ENCODE data around the gene SUSD4. TPM values are rescaled to one million over a fixed set of nuclear protein-coding genes. Genes with fewer than 3 reads are reported as not detected.
A peak's percentile ranks its signal among the peaks of the same experiment; 100 is the strongest.

Gene SUSD4
- total RNA-seq, 1 experiment from 2014 or later, result 0.48 TPM

DNA sequence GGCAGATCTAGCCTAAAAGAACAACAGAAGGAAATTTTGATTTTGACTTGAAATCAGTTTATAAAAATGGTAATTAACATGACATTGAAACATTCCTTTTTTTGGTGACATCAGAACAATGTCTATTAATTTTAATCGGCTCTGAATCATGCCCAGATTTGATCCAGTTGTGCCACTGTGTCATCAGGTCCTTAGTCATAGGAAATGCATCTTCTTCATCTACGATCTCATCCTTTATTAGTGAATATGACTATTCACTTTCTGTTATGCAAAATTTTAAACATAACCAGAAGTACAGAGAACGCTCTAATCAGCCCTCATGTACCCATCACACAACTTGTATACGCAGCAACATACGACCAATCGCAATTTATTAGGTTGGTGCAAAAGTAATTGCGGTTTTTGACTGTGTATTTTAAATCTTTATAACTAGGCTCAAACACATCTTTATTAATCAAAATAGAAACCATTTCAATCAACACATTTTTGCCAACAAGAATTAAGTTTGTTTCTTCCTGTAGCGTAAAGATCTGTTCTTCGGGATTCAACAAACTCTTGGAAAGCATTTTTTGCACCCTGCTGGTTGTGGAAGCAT is 180.6 kb downstream of the SUSD4 start:
- DNase-seq (ENCODE audit: low read depth), result no peak

DNA sequence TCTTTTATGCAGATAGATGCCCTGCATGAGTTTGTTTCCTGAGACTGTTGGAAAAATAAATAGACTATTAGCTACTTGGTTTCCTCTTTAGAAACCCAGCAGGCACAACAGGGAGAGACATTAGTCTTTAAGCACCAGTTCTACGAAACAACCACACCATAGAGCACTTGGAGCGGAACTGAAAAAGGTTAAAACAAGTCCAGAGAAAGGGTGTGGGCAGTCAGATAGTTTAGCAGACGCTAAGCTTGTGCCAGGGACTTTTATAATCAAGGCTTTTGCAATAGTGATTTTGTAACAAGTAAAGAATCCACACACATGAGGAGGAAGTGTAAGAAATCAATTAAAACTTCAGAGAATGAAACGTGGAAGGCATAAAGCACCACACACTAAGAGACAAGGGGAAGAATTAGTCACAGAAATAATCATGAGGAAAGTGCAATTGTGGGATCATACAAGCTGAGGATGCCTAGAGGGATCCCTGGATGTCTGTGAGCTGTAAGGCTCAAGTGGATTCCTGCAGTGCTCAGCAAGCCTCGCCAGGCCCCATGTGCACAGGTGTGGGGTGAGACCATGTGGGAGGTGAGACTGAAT is 183.2 kb downstream of the SUSD4 start:
- no peak for DNase-seq (ENCODE audit: low read depth)

DNA sequence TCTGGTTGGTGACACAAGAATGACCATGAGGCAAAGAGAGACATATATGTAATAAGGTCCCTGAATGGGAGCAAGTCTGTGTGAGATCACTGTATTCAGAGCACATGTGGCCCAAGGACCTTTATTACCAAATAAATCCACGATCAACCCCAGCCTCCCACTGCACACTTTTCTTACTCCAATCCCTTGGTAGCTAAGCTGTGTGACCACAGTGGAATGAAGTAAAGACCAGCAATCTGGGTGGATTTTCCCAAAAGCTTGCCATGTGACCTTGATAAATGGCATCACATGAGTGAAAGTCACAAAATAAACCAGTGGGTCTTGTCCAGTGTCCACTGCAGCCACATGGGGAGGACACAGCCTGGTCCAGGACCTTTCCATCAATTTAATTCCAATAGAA is 184.2 kb downstream of the SUSD4 start:
- DNase-seq (ENCODE audit: low read depth), result no peak

DNA sequence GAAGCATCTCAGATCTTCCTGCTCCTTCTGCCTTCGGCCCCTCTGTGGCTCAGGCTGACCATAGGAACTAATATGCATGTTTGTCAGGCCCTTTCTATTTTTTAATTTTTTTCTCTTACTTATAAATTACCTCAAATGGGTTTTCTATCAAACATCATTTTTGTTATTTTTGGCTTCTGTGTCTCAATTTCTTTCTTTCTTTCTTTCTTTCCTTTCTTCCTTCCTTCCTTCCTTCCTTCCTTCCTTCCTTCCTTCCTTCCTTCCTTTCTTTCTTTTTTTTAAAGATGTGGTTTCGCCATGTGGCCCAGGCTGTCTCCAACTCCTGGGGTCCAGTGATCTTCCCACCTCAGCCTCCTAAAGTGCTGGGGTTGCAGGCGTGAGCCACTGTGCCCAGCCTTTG is 184.7 kb downstream of the SUSD4 start:
- no peak for DNase-seq (ENCODE audit: low read depth)

DNA sequence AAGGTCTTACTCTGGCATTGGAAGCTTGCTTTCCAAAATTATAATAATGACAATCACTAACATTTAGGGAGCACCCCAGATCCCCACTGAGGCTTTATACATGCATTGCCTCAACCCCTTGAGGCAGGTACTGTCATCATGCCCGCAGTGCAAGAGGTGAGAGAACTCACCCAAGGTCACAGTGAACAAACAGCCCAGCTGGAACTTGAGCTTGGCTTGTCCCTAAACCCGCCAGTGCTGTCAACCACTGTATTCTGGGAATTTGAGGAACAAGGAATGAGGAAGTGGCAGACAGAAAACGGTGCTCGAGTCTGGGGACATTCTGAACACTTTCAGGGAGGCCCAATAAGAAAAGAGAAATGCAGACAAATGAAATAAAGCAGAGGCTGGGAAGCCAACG is 186.3 kb downstream of the SUSD4 start:
- DNase-seq (ENCODE audit: low read depth), result no peak

DNA sequence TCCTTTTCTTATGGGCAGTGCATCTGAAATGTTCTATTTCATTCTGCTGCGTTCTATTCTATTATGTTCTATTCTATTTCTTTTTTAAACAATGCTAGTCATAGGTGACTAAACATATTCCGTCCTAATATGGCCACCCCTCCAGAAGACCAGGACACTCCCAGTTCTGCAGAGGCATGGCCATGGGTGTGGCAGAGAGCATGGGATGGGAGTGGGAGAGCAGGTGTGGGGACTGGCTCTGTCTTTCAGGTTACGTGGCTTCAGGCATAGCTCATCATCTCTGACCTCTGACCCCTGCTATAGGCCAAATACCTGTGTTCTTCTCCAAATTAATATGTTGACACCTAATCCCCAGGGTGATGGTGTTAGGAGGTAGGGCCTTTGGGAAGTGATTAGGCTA is 187.5 kb downstream of the SUSD4 start:
- no peak for DNase-seq (ENCODE audit: low read depth)

DNA sequence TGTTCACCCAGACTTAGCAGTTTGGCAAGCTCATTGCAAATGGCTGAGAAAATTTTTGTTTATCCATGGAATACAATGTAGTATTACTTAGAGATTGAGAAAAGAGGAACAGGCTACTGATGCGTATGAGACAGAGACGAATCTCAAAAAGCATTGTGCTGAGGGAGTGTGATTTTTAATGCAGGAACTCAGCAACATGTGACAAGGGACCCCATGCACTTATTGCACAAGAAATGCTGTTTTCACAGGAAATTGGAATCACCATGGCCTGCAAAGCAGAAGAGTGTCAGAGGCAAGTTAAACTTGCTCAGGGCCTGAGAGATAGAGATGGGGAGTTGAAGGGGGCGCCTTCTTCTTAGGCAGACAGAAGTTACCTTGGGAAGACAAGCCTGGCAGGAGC is 188.3 kb downstream of the SUSD4 start:
- DNase-seq (ENCODE audit: low read depth), result no peak

DNA sequence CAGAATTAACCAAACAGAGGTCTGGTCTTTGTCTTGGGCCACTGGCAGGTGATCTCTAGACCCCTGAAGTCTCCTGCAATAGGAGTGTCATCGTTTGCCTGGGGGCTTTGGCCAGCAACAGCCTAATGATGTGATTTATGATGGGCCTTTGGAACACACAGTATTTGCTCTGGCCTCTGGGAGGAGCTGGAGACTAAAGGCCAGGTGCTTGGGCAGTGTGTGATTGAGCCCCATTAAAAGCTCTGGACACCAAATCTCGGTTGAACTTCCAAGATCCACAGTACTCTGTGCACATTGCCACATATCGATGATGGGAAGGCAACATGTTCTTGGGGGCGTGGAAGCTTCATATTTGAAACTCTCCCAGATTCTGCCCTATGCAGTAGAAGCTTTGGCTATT is 188.9 kb downstream of the SUSD4 start:
- peak; percentile 14 for DNase-seq (ENCODE audit: low read depth)

Other genes with a start within 250 kb of the SUSD4 start
- 0.20 TPM in 1 of 2 replicates, not detected in the other for gene TLR5, start 220.9 kb downstream of the SUSD4 start, total RNA-seq (2014; rRNA removed; shearing (Covaris generic))
- gene CCDC185, start 29.2 kb upstream of the SUSD4 start, total RNA-seq (2014; rRNA removed; shearing (Covaris generic)), result not detected in 2 replicates